DOHH2 (cell line): ENCODE results near the gene SSH2.

Experiments
- H3F3A ChIP-seq: fragments of 200-600 bp; sonication (generic), shearing (Covaris generic); 2 replicates; pipeline ENCODE4 v1.6.0; 2016; ENCODE audit warnings: antibody characterized with exemption, mild to moderate bottlenecking; ENCODE audit not compliant: control insufficient read depth, insufficient read depth
- H3K27ac ChIP-seq: fragments of 200-600 bp; sonication (generic); 2 replicates; pipeline ENCODE4 v1.5.1; 2014; ENCODE audit warnings: low read depth, mild to moderate bottlenecking, low read length, moderate library complexity
- H3K27me3 ChIP-seq: fragments of 200-600 bp; sonication (generic); 2 replicates; pipeline ENCODE4 v1.6.1; 2014; ENCODE audit warnings: mild to moderate bottlenecking, low read length, mixed read lengths; ENCODE audit not compliant: control insufficient read depth
- H3K36me3 ChIP-seq: fragments of 200-600 bp; sonication (generic); 2 replicates; pipeline ENCODE4 v1.6.1; 2014; ENCODE audit warnings: mild to moderate bottlenecking, low read length, moderate library complexity, mixed read lengths; ENCODE audit not compliant: control insufficient read depth
- H3K4me1 ChIP-seq: fragments of 200-600 bp; sonication (generic); 2 replicates; pipeline ENCODE4 v1.6.1; 2014; ENCODE audit warnings: mild to moderate bottlenecking, low read length, mixed read lengths; ENCODE audit not compliant: control insufficient read depth
- H3K4me2 ChIP-seq: fragments of 200-600 bp; sonication (generic); 2 replicates; pipeline ENCODE4 v1.6.0; 2014; ENCODE audit warnings: mild to moderate bottlenecking, low read length, moderate library complexity
- H3K4me3 ChIP-seq: fragments of 200-600 bp; sonication (generic); 2 replicates; pipeline ENCODE4 v1.5.1; 2014; ENCODE audit warnings: mild to moderate bottlenecking, low read length, mixed read lengths
- H3K79me2 ChIP-seq: fragments of 200-600 bp; sonication (generic); 2 replicates; pipeline ENCODE4 v1.6.1; 2014; ENCODE audit warnings: mild to moderate bottlenecking, low read length, mixed read lengths; ENCODE audit not compliant: control insufficient read depth
- H3K9me2 ChIP-seq: fragments of 200-600 bp; sonication (generic); replicated peaks from 2 replicates; pipeline ENCODE4 v1.6.1; 2014; ENCODE audit warnings: mild to moderate bottlenecking, low read length, mixed read lengths; ENCODE audit not compliant: control insufficient read depth
- H3K9me3 ChIP-seq: fragments of 200-600 bp; sonication (generic); 2 replicates; pipeline ENCODE4 v1.6.1; 2014; ENCODE audit warnings: antibody characterized with exemption, low read length, mixed read lengths; ENCODE audit not compliant: control insufficient read depth, insufficient read depth
- H4K20me1 ChIP-seq: fragments of 200-600 bp; sonication (generic); 2 replicates; pipeline ENCODE4 v1.6.0; 2014; ENCODE audit warnings: low read depth, mild to moderate bottlenecking, antibody characterized with exemption, low read length, moderate library complexity; ENCODE audit not compliant: control insufficient read depth, insufficient read depth
- CTCF ChIP-seq: fragments of 200-600 bp; sonication (generic); IDR thresholded peaks from one replicate; pipeline ENCODE4 v1.5.1; 2014; ENCODE audit warnings: antibody characterized with exemption, mild to moderate bottlenecking, low read depth, low read length; ENCODE audit not compliant: poor library complexity, severe bottlenecking
- EZH2phosphoT487 ChIP-seq: fragments of 200-600 bp; sonication (generic); IDR thresholded peaks from 2 replicates; pipeline ENCODE4 v1.6.1; 2017; ENCODE audit warnings: borderline replicate concordance, mild to moderate bottlenecking, antibody characterized with exemption, low read length, moderate library complexity, mixed read lengths

Gene SSH2

GRCh38 chr17:29623283-29623647 lies 306.8 kb downstream of the SSH2 start:
- H3K4me3 ChIP-seq, result peak overlapping the region; percentile 82
- no peaks in the 10 kb centered on the region for H4K20me1 ChIP-seq
- peaks cover 25% of the 10 kb centered on the region for H3K4me1 ChIP-seq
- H3K27me3 ChIP-seq, result no peaks in the 10 kb centered on the region; the same call in 1 of the 2 replicates
- H3K79me2 ChIP-seq, result no peaks in the 10 kb centered on the region
- H3K36me3 ChIP-seq, result no peaks in the 10 kb centered on the region
- H3F3A ChIP-seq, result peaks cover 9% of the 10 kb centered on the region
- H3K27ac ChIP-seq, result no peak overlapping the region
- TF ChIP-seq CTCF (no peak), EZH2phosphoT487 (no peak)
- H3K9me3 ChIP-seq, result no peaks in the 10 kb centered on the region
- H3K9me2 ChIP-seq, result no peaks in the 10 kb centered on the region
- peak overlapping the region; percentile 87 for H3K4me2 ChIP-seq

- Histone ChIP-seq H3K79me2 (no peaks in the 10 kb centered on the region), H3F3A (peaks cover 9% of the 10 kb centered on the region), H4K20me1 (no peaks in the 10 kb centered on the region), H3K4me2 (peak within 1 kb of the TSS; percentile 87), H3K27ac (no peak within 1 kb of the TSS), H3K9me3 (no peaks in the 10 kb centered on the region), H3K9me2 (no peaks in the 10 kb centered on the region), H3K36me3 (no peaks in the 10 kb centered on the region), H3K27me3 (no peaks in the 10 kb centered on the region; the same call in 1 of the 2 replicates), H3K4me1 (peaks cover 30% of the 10 kb centered on the region), H3K4me3 (peak within 1 kb of the TSS; percentile 82)
- no peak for TF ChIP-seq CTCF
- no peak for TF ChIP-seq EZH2phosphoT487
Measured at GRCh38 chr17:29622337-29623282, 307.4 kb downstream of the SSH2 start, which contains the start of gene CORO6. TSS of gene CORO6 (minus strand) at chr17:29622912. CDS start at chr17:29621421, 1,491 bp downstream.

GRCh38 chr17:29621751-29622194 lies 308.3 kb downstream of the SSH2 start:
- Histone ChIP-seq H3K9me3 (no peaks in the 10 kb centered on the region), H3K27me3 (peaks cover under 1% of the 10 kb centered on the region)

More at GRCh38 chr17:29621751-29622194, 308.3 kb downstream of the SSH2 start:
- Histone ChIP-seq H3K27ac (no peak overlapping the region), H3K4me2 (peak overlapping the region; percentile 87), H4K20me1 (peaks cover 2% of the 10 kb centered on the region; the same call in 1 of the 2 replicates), H3K4me1 (peaks cover 39% of the 10 kb centered on the region), H3K79me2 (no peaks in the 10 kb centered on the region), H3K9me2 (no peaks in the 10 kb centered on the region), H3K4me3 (peak overlapping the region; percentile 82), H3K36me3 (no peaks in the 10 kb centered on the region), H3F3A (peaks cover 9% of the 10 kb centered on the region)
- TF ChIP-seq EZH2phosphoT487 (no peak), CTCF (no peak)
